IMR-90 (cell line): ENCODE results near the gene TELO2.

Experiments used
- BHLHE40 ChIP-seq: fragments of 150-350 bp; IDR thresholded peaks from 2 replicates; pipeline ENCODE4 v1.6.1; 2016; ENCODE audit warnings: mild to moderate bottlenecking, low read depth, low read length
- CTCF ChIP-seq: conservative IDR thresholded peaks from 2 replicates; pipeline ENCODE4 v1.5.1; 2012; ENCODE audit warnings: mild to moderate bottlenecking, low read depth, low read length, improper control_type of control experiment
- ELK1 ChIP-seq: fragments of 150-350 bp; IDR thresholded peaks from 2 replicates; pipeline ENCODE4 v1.6.1; 2016; ENCODE audit warnings: low read depth, mild to moderate bottlenecking, low read length, moderate library complexity, borderline replicate concordance
- MXI1 ChIP-seq: IDR thresholded peaks from 2 replicates; pipeline ENCODE4 v1.6.1; 2012; ENCODE audit warnings: low read depth, mild to moderate bottlenecking, low read length, moderate library complexity, borderline replicate concordance
- POLR2A ChIP-seq: IDR thresholded peaks from 2 replicates; pipeline ENCODE4 v1.6.1; 2012; ENCODE audit warnings: mild to moderate bottlenecking, low read depth, low read length
- RCOR1 ChIP-seq: IDR thresholded peaks from 2 replicates; pipeline ENCODE4 v1.6.1; 2012; ENCODE audit warnings: mild to moderate bottlenecking, low read length, improper control_type of control experiment; ENCODE audit not compliant: insufficient replicate concordance
- RFX5 ChIP-seq: IDR thresholded peaks from 2 replicates; pipeline ENCODE4 v1.8.0; 2012; ENCODE audit warnings: low read depth, mild to moderate bottlenecking, low read length, moderate library complexity

- no peak for TF ChIP-seq CTCF
- TF ChIP-seq MXI1: no peak
- TF ChIP-seq POLR2A: no peak
- no peak for TF ChIP-seq ELK1
- no peak for TF ChIP-seq RCOR1
- TF ChIP-seq BHLHE40: no peak
- TF ChIP-seq RFX5: no peak
Observed at GRCh38 chr16:1488619-1489018, 4.5 kb upstream of the TELO2 start, which contains the start of gene PTX4.
